ENCODE results near the gene ZBTB8B.

The ZBTB8B gene

DNA sequence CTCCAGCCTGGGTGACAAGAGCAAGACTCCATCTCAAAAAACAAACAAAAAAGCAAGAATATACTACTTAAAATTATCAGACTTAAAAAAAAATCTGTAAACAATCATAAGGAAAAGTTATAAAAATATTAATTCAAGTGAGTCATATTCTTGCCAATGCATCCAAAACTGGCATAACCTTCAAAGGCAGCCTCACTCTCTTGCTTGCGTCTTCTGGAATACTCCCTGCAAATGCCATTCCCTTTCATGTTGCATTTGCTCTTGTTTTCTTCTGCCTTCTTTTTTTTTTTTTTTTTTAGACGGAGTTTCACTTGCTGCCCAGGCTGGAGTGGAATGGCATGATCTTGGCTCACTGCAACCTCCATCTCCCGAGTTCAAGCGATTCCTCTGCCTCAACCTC lies 42.1 kb downstream of the ZBTB8B start:
- Histone ChIP-seq H3K9me3 (ENCODE audit: control insufficient read depth, insufficient read depth, low read depth, low read length) (no peaks in the 10 kb centered on the region), H3K4me3 (ENCODE audit: low read depth, low read length) (no peak overlapping the region), H3K36me3 (ENCODE audit: control insufficient read depth in 2 of 2, insufficient read depth in 1 of 2, low read length in 2 of 2) (no peaks in the 10 kb centered on the region), H3K4me1 (ENCODE audit: control insufficient read depth, insufficient read depth, low read length) (no peaks in the 10 kb centered on the region), H3K27ac (ENCODE audit: extremely low read depth, low read depth, low read length) (no peak overlapping the region)
- POLR2A ChIA-PET, result no interaction called here
- TF ChIP-seq ZNF391 (tag by site-specific recombination; IDR thresholded peaks at IDR 0.05; ENCODE audit: borderline replicate concordance, low read depth) (no peak), ZNF157 (tag by site-specific recombination; IDR thresholded peaks at IDR 0.05) (no peak), ZNF335 (tag by site-specific recombination; conservative IDR thresholded peaks at IDR 0.05) (no peak), ZBTB7A (tag by site-specific recombination; IDR thresholded peaks at IDR 0.05; ENCODE audit: low read depth) (no peak), KLF9 (tag by site-specific recombination; IDR thresholded peaks at IDR 0.05; ENCODE audit: low read depth) (no peak), ZNF223 (tag by site-specific recombination; IDR thresholded peaks at IDR 0.05) (no peak), ZNF112 (tag by site-specific recombination; IDR thresholded peaks at IDR 0.05) (no peak), YY2 (tag by site-specific recombination; IDR thresholded peaks at IDR 0.05) (no peak), IKZF3 (tag by site-specific recombination; IDR thresholded peaks at IDR 0.05) (no peak), ZFP69B (tag by site-specific recombination; IDR thresholded peaks at IDR 0.05) (no peak), ZNF404 (tag by site-specific recombination; IDR thresholded peaks at IDR 0.05) (no peak), ZNF16 (tag by site-specific recombination; IDR thresholded peaks at IDR 0.05; ENCODE audit: low read depth) (no peak)
- TF ChIP-seq, protein P1, sequence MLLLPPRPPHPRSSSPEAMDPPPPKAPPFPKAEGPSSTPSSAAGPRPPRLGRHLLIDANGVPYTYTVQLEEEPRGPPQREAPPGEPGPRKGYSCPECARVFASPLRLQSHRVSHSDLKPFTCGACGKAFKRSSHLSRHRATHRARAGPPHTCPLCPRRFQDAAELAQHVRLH (tag by site-specific recombination; IDR thresholded peaks at IDR 0.05), result no peak
- TF ChIP-seq, protein P2, sequence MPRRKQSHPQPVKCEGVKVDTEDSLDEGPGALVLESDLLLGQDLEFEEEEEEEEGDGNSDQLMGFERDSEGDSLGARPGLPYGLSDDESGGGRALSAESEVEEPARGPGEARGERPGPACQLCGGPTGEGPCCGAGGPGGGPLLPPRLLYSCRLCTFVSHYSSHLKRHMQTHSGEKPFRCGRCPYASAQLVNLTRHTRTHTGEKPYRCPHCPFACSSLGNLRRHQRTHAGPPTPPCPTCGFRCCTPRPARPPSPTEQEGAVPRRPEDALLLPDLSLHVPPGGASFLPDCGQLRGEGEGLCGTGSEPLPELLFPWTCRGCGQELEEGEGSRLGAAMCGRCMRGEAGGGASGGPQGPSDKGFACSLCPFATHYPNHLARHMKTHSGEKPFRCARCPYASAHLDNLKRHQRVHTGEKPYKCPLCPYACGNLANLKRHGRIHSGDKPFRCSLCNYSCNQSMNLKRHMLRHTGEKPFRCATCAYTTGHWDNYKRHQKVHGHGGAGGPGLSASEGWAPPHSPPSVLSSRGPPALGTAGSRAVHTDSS (tag by site-specific recombination; IDR thresholded peaks at IDR 0.05), result no peak
- TF ChIP-seq, protein P3, sequence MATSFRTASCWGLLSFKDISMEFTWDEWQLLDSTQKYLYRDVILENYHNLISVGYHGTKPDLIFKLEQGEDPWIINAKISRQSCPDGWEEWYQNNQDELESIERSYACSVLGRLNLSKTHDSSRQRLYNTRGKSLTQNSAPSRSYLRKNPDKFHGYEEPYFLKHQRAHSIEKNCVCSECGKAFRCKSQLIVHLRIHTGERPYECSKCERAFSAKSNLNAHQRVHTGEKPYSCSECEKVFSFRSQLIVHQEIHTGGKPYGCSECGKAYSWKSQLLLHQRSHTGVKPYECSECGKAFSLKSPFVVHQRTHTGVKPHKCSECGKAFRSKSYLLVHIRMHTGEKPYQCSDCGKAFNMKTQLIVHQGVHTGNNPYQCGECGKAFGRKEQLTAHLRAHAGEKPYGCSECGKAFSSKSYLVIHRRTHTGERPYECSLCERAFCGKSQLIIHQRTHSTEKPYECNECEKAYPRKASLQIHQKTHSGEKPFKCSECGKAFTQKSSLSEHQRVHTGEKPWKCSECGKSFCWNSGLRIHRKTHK (tag by site-specific recombination; IDR thresholded peaks at IDR 0.05), result no peak
- TF ChIP-seq, protein P4, sequence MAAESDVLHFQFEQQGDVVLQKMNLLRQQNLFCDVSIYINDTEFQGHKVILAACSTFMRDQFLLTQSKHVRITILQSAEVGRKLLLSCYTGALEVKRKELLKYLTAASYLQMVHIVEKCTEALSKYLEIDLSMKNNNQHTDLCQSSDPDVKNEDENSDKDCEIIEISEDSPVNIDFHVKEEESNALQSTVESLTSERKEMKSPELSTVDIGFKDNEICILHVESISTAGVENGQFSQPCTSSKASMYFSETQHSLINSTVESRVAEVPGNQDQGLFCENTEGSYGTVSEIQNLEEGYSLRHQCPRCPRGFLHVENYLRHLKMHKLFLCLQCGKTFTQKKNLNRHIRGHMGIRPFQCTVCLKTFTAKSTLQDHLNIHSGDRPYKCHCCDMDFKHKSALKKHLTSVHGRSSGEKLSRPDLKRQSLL (tag by site-specific recombination; IDR thresholded peaks at IDR 0.05), result no peak
- CTCF ChIA-PET, result no interaction called here

DNA sequence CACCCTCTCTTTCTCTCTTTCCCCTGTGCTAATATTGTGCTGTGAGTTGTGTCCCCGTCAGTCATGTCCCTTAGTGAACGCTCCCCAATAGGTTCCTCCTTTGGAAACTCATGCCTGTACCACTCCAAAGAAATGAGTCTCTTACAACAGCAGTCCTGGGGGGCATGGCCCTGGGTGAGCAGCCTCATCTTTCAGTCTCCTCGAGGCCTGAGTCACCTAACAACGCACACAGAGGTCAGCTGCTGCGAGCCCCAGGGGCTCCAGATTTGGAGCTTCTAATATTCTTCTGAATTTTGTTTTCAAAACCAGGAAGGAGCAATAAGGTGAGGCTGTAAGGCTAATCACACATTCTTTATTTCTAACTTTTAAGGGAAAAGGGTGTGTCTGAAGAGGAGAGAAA lies 43.9 kb downstream of the ZBTB8B start:
- TF ChIP-seq, protein P5, sequence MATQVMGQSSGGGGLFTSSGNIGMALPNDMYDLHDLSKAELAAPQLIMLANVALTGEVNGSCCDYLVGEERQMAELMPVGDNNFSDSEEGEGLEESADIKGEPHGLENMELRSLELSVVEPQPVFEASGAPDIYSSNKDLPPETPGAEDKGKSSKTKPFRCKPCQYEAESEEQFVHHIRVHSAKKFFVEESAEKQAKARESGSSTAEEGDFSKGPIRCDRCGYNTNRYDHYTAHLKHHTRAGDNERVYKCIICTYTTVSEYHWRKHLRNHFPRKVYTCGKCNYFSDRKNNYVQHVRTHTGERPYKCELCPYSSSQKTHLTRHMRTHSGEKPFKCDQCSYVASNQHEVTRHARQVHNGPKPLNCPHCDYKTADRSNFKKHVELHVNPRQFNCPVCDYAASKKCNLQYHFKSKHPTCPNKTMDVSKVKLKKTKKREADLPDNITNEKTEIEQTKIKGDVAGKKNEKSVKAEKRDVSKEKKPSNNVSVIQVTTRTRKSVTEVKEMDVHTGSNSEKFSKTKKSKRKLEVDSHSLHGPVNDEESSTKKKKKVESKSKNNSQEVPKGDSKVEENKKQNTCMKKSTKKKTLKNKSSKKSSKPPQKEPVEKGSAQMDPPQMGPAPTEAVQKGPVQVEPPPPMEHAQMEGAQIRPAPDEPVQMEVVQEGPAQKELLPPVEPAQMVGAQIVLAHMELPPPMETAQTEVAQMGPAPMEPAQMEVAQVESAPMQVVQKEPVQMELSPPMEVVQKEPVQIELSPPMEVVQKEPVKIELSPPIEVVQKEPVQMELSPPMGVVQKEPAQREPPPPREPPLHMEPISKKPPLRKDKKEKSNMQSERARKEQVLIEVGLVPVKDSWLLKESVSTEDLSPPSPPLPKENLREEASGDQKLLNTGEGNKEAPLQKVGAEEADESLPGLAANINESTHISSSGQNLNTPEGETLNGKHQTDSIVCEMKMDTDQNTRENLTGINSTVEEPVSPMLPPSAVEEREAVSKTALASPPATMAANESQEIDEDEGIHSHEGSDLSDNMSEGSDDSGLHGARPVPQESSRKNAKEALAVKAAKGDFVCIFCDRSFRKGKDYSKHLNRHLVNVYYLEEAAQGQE (tag by site-specific recombination; IDR thresholded peaks at IDR 0.05), result no peak
- TF ChIP-seq ZBTB7A (tag by site-specific recombination; IDR thresholded peaks at IDR 0.05; ENCODE audit: low read depth) (no peak), KLF1 (tag by site-specific recombination; IDR thresholded peaks at IDR 0.05) (no peak), GLIS1 (tag by site-specific recombination; IDR thresholded peaks at IDR 0.05) (peak; percentile 53)
- Histone ChIP-seq H3K4me3 (ENCODE audit: low read depth, low read length) (no peak overlapping the region), H3K9me3 (ENCODE audit: control insufficient read depth, insufficient read depth, low read depth, low read length) (no peaks in the 10 kb centered on the region), H3K36me3 (ENCODE audit: control insufficient read depth in 2 of 2, insufficient read depth in 1 of 2, low read length in 2 of 2) (no peaks in the 10 kb centered on the region), H3K4me1 (ENCODE audit: control insufficient read depth, insufficient read depth, low read length) (no peaks in the 10 kb centered on the region), H3K27ac (ENCODE audit: extremely low read depth, low read depth, low read length) (no peak overlapping the region)
- CTCF ChIA-PET, result interaction anchor here (0.9 to 1.1 kb wide), 2 partner anchors 12 to 48 kb away, joined by 3 to 4 read pairs; no protein-coding TSS in a partner anchor
- POLR2A ChIA-PET, result no interaction called here

Data from HEK293 (cell line).